ENCODE results near the gene SNAP47.

The SNAP47 gene

DNA sequence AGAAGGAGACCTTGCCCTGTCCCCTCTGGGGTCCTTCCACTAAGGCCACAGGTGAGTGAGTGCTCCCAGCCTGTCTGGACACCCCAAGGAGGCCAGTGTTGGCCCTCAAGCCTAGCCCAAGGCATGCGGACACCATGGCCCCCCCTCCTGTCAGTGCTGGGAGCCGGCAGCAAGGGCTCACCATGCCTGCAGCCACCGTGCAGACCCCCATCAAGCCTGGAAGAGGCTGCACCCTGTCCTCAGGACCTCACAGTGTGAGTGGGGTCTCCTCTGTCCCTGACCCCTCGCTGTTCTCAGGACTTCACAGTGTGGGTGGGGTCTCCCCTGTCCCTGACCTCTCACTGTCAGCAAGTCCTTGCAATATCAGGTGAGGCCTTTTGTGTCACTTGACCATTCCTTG lies 47.0 kb downstream of the SNAP47 start:
- TF ChIP-seq, protein P1, sequence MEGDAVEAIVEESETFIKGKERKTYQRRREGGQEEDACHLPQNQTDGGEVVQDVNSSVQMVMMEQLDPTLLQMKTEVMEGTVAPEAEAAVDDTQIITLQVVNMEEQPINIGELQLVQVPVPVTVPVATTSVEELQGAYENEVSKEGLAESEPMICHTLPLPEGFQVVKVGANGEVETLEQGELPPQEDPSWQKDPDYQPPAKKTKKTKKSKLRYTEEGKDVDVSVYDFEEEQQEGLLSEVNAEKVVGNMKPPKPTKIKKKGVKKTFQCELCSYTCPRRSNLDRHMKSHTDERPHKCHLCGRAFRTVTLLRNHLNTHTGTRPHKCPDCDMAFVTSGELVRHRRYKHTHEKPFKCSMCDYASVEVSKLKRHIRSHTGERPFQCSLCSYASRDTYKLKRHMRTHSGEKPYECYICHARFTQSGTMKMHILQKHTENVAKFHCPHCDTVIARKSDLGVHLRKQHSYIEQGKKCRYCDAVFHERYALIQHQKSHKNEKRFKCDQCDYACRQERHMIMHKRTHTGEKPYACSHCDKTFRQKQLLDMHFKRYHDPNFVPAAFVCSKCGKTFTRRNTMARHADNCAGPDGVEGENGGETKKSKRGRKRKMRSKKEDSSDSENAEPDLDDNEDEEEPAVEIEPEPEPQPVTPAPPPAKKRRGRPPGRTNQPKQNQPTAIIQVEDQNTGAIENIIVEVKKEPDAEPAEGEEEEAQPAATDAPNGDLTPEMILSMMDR (IDR thresholded peaks at IDR 0.05; ENCODE audit: insufficient read depth, low read depth, low read length, missing control alignments): no peak
- H3K4me3 ChIP-seq (ENCODE audit: low read length): no peak overlapping the region
- DNase-seq (ENCODE audit: low read depth): no peak

- no peak for DNase-seq (ENCODE audit: low read depth)
- TF ChIP-seq, protein P1 (IDR thresholded peaks at IDR 0.05; ENCODE audit: insufficient read depth, low read depth, low read length, missing control alignments): no peak
- no peak overlapping the region for H3K4me3 ChIP-seq (ENCODE audit: low read length)
Observed at GRCh38 chr1:227785094-227785804, 50.0 kb downstream of the SNAP47 start.

- H3K4me3 ChIP-seq (ENCODE audit: low read length): no peak overlapping the region
- DNase-seq (ENCODE audit: low read depth): no peak
Observed at GRCh38 chr1:227785805-227786671, 50.8 kb downstream of the SNAP47 start.

DNA sequence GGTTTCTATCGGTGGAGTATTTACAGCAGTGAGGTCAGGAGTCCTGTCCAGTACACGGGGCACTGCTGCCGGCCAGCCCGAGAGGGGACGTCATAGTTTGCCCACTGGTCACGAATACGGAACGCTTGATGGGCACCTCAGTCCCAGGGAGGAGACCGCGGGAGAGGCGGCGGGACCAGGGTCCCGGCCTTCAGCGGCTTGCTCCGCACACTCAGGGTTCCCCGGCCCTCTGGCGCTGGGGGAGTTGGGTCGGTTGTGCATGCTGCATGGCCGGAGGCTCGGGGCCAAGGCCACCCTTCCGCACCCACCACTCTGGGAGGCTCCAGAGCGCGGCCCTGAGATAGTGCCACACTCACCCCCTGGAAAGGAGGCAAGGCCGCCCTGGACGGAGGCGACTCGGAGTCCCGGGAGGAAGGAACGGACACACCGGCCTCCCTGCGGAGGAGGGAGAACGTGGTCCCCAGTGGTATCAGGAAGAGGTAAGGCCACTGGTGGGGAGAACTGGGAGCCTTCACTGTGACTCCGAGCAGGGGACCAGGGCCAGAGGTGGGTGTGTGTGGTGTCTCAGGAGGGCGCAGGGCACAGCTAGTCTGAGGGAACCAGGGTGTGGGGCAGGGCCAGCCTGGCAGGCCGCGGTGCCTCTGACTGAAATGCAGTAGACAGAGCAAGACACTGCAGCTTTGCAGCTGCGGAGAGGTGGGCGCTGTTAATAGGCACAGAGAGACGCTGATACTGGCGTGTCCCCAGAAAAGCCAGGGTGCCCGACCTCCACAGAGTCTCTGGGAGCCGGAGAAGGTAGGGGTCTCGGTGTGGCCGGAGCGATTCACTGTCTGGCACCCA lies 51.7 kb downstream of the SNAP47 start:
- TF ChIP-seq, protein P1 (IDR thresholded peaks at IDR 0.05; ENCODE audit: insufficient read depth, low read depth, low read length, missing control alignments): no peak
- no peak for DNase-seq (ENCODE audit: low read depth)
- H3K4me3 ChIP-seq (ENCODE audit: low read length): peak overlapping the region; percentile 49

More at GRCh38 chr1:227785805-227786671, 50.8 kb downstream of the SNAP47 start:
- TF ChIP-seq, protein P1 (IDR thresholded peaks at IDR 0.05; ENCODE audit: insufficient read depth, low read depth, low read length, missing control alignments): no peak

DNA sequence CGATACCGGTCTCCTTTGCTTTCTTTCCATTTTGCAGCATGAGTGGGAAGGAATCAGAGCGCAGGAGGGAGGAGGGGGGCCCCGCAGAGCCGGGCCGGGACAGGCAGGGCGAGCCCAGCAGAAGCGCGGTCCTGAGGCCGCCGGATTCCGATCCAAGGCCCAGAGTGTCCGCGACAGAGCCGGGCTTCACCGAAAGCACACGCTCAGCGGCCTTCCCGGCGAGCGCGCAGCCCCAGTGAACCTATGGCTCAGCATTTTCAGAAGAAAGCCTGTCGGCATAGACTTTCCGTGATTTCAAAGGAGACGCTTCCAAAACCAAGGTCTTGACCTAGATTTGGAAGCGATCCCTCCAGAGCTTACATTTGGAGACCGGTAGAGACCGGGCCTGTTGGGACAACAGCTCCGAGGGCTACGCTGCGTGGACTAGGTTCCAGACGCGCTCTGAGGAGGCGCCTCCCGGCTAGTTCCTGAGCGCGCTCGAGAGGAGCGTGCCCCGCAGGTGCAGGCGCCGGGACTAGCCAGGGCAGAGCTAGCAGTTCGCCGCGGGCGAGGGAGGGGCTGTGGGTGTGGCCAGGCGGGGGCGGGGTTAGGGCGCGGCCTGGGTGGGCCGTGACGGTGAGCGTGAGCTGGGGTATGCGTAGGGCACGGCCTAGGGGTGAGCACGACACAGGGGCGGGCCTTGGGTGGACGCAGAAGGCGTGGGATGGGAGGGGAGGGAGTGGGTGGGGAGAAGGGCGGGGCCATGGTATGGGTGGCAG lies 52.5 kb downstream of the SNAP47 start:
- H3K4me3 ChIP-seq (ENCODE audit: low read length): peak overlapping the region; percentile 49
- peak; percentile 96 for DNase-seq (ENCODE audit: low read depth)
- TF ChIP-seq, protein P1 (IDR thresholded peaks at IDR 0.05; ENCODE audit: insufficient read depth, low read depth, low read length, missing control alignments): no peak

Measured in epithelial cell of esophagus (primary cell).